OCI-LY7 (cell line): ENCODE measurements around the gene RAB3C. TPM values are rescaled to one million over a fixed set of nuclear protein-coding genes. Genes with fewer than 3 reads are reported as not detected.

Experiments
- BruUV-seq: library from RNA; stranded (reverse); fragments of 400-500 nt; replicated peaks from 2 replicates; lab custom pipeline; 2021; lab: Mats Ljungman, UMichigan
- CTCF ChIA-PET: fragments of 300-600 bp; sonication (Branson Sonifier 250); formaldehyde crosslinking; loops from one replicate; lab custom pipeline; 2022; ENCODE audit warnings: antibody characterized with exemption; ENCODE audit not compliant: unreplicated experiment; lab: Charles Lee
- POLR2A ChIA-PET: fragments of 300-600 bp; sonication (Branson Sonifier 250); formaldehyde crosslinking; loops from one replicate; lab custom pipeline; 2022; ENCODE audit warnings: antibody characterized with exemption; lab: Charles Lee
- DNase-seq: peaks from one replicate; pipeline ENCODE4 v3.0.0-alpha.2; 2015; ENCODE audit warnings: low spot score
- H2AFZ ChIP-seq: fragments of 200-600 bp; sonication (generic), shearing (Covaris generic); 2 replicates; pipeline ENCODE4 v1.6.1; 2014; ENCODE audit warnings: mild to moderate bottlenecking, antibody characterized with exemption, low read length, moderate library complexity
- H3K27ac ChIP-seq: fragments of 200-600 bp; sonication (generic); 2 replicates; pipeline ENCODE4 v1.5.1; 2014; ENCODE audit warnings: mixed run types, low read depth, mild to moderate bottlenecking, moderate library complexity, low read length, inconsistent platforms; ENCODE audit not compliant: poor library complexity, severe bottlenecking
- H3K36me3 ChIP-seq: fragments of 200-600 bp; sonication (generic); 2 replicates; pipeline ENCODE4 v1.6.1; 2014; ENCODE audit warnings: mild to moderate bottlenecking, antibody characterized with exemption, low read length, moderate library complexity, mixed read lengths; ENCODE audit not compliant: insufficient read depth
- H3K4me1 ChIP-seq: fragments of 200-600 bp; sonication (generic); 2 replicates; pipeline ENCODE4 v1.5.1; 2014; ENCODE audit warnings: mild to moderate bottlenecking, low read length; ENCODE audit not compliant: insufficient read depth, poor library complexity, severe bottlenecking
- H3K4me2 ChIP-seq: fragments of 200-600 bp; sonication (generic); 2 replicates; pipeline ENCODE4 v1.6.1; 2014; ENCODE audit warnings: mild to moderate bottlenecking, low read length
- H3K4me3 ChIP-seq: fragments of 200-600 bp; sonication (generic); 2 replicates; pipeline ENCODE4 v1.5.1; 2014; ENCODE audit warnings: mild to moderate bottlenecking, low read depth, low read length; ENCODE audit not compliant: poor library complexity, severe bottlenecking
- H3K79me2 ChIP-seq: fragments of 200-600 bp; sonication (generic); 2 replicates; pipeline ENCODE4 v1.6.1; 2016; ENCODE audit warnings: low read depth, mild to moderate bottlenecking, low read length, moderate library complexity, mixed read lengths; ENCODE audit not compliant: insufficient read depth
- H3K9me2 ChIP-seq: fragments of 200-600 bp; sonication (generic); 2 replicates; pipeline ENCODE4 v1.6.1; 2016; ENCODE audit warnings: mild to moderate bottlenecking, low read length, mixed read lengths; ENCODE audit not compliant: insufficient read depth
- H3K9me3 ChIP-seq: fragments of 200-600 bp; sonication (generic); 2 replicates; pipeline ENCODE4 v1.6.1; 2014; ENCODE audit warnings: mild to moderate bottlenecking, mixed run types, low read length, mixed read lengths
- H4K20me1 ChIP-seq: fragments of 200-600 bp; sonication (generic); 2 replicates; pipeline ENCODE4 v1.6.1; 2014; ENCODE audit warnings: mild to moderate bottlenecking, antibody characterized with exemption, low read length, moderate library complexity, mixed read lengths; ENCODE audit not compliant: insufficient read depth
- CTCF ChIP-seq: fragments of 200-600 bp; sonication (generic); conservative IDR thresholded peaks from 2 replicates; pipeline ENCODE4 v1.5.1; 2014; ENCODE audit warnings: mild to moderate bottlenecking, antibody characterized with exemption, low read length, moderate library complexity, mixed read lengths
- EZH2phosphoT487 ChIP-seq: fragments of 200-600 bp; sonication (generic); IDR thresholded peaks from 2 replicates; pipeline ENCODE4 v1.6.1; 2018; ENCODE audit warnings: low read depth, borderline replicate concordance, mild to moderate bottlenecking, mixed run types, antibody characterized with exemption, low read length, moderate library complexity, mixed read lengths
- intact Hi-C: fragments of 100-400 bp; cut with micrococcal nuclease; formaldehyde crosslinking; loops from one replicate; pipeline ENCODE4 v1.10.0; 2022; ENCODE audit not compliant: unreplicated experiment
- total RNA-seq, 2 experiments: library from RNA; depleted of rRNA in 1 of 2; stranded (reverse); fragments of >200 nt in 1 of 2; shearing (Covaris generic) in 1 of 2; gene quantifications; 2 replicates each; pipeline ENCODE4 v1.2.3, GENCODE V29; 2014 to 2022

Gene RAB3C
- total RNA-seq, 2 experiments from 2014 or later, result not detected

- POLR2A ChIA-PET, result interaction anchor here (0.6 kb wide), 1 partner anchor 11 kb away, joined by 3 read pairs; no protein-coding TSS in a partner anchor
- no peak for DNase-seq
- TF ChIP-seq EZH2phosphoT487 (no peak), CTCF (no peak)
- H2AFZ ChIP-seq, result no peak overlapping the region
- no peaks in the 10 kb centered on the region for H3K9me2 ChIP-seq
- intact Hi-C loops, result no loop called here
- no peaks in the 10 kb centered on the region for H3K9me3 ChIP-seq
- H3K36me3 ChIP-seq, result no peaks in the 10 kb centered on the region
- H3K4me3 ChIP-seq, result no peak overlapping the region
- no peaks in the 10 kb centered on the region for H3K79me2 ChIP-seq
- no peaks in the 10 kb centered on the region for H4K20me1 ChIP-seq
- BruUV-seq, result no TSS peak
- CTCF ChIA-PET, result no interaction called here
- H3K4me2 ChIP-seq, result no peak overlapping the region
- H3K27ac ChIP-seq, result no peak overlapping the region
- no peaks in the 10 kb centered on the region for H3K4me1 ChIP-seq
Measured at GRCh38 chr5:58834242-58835225, 251.7 kb downstream of the RAB3C start.

GRCh38 chr5:58836351-58836750 is 253.5 kb downstream of the RAB3C start:
- BruUV-seq, result no TSS peak
- DNase-seq, result no peak
- H2AFZ ChIP-seq, result no peak overlapping the region
- ChIA-PET POLR2A (no interaction called here), CTCF (no interaction called here)
- no peak for TF ChIP-seq CTCF
- no peak for TF ChIP-seq EZH2phosphoT487
- H4K20me1 ChIP-seq, result no peaks in the 10 kb centered on the region
- H3K4me2 ChIP-seq, result no peak overlapping the region
- H3K4me1 ChIP-seq, result no peaks in the 10 kb centered on the region
- intact Hi-C loops, result no loop called here
- H3K4me3 ChIP-seq, result no peak overlapping the region
- no peak overlapping the region for H3K27ac ChIP-seq
- no peaks in the 10 kb centered on the region for H3K9me3 ChIP-seq
- no peaks in the 10 kb centered on the region for H3K36me3 ChIP-seq
- no peaks in the 10 kb centered on the region for H3K79me2 ChIP-seq
- no peaks in the 10 kb centered on the region for H3K9me2 ChIP-seq

- Histone ChIP-seq H4K20me1 (no peaks in the 10 kb centered on the region), H3K9me3 (no peaks in the 10 kb centered on the region), H3K9me2 (no peaks in the 10 kb centered on the region), H3K27ac (no peak overlapping the region), H3K4me2 (no peak overlapping the region), H3K4me3 (no peak overlapping the region), H3K36me3 (no peaks in the 10 kb centered on the region), H3K4me1 (no peaks in the 10 kb centered on the region), H3K79me2 (no peaks in the 10 kb centered on the region), H2AFZ (no peak overlapping the region)
- BruUV-seq, result no TSS peak
- DNase-seq, result no peak
- POLR2A ChIA-PET, result interaction anchor here (1.0 kb wide), 1 partner anchor 196 kb away, joined by 3 read pairs; no protein-coding TSS in a partner anchor
- intact Hi-C loops, result no loop called here
- TF ChIP-seq EZH2phosphoT487, result no peak
- no peak for TF ChIP-seq CTCF
- CTCF ChIA-PET, result no interaction called here
Measured at GRCh38 chr5:58838729-58839128, 255.9 kb downstream of the RAB3C start.
